ENCODE data around the gene PSMC3IP. TPM values are rescaled to one million over a fixed set of nuclear protein-coding genes. Genes with fewer than 3 reads are reported as not detected.

PSMC3IP gene
- total RNA-seq, 1 experiment from 2014 or later = 37.4 TPM

DNA sequence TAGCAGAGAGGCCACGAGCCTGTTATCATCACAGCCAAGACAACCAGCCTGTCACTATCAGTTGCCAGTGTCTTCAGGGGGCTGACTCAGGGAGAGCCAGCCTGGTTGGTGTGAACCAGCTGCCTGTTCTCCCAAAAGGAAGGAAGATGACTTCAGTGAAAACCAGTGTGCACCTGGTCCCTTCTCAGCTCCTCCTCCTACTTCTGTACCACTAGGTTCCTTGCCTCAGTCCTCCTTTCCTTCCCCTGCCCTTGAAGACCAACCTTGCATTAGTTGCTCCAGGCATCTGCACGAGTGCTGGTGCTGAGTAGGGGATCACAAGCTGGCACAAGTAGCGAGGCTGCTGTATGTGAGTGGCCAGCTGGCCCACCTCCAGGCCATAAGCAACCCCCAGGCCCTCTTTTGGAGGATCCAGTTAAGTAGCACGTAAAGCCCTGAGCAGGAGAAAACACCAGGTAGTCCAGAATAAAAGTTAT is 40.5 kb upstream of the PSMC3IP start:
- Histone ChIP-seq H2BK12ac (ENCODE audit: insufficient read length, low read depth, low read length) (no peak overlapping the region), H3K14ac (ENCODE audit: insufficient read depth, low read length) (no peak overlapping the region), H2BK120ac (ENCODE audit: low read depth, low read length, poor library complexity, severe bottlenecking) (no peak overlapping the region), H3K27ac (ENCODE audit: insufficient read length, low read depth, low read length) (no peak overlapping the region), H2BK20ac (ENCODE audit: low read depth, low read length, poor library complexity, severe bottlenecking) (no peak overlapping the region), H3K79me1 (ENCODE audit: insufficient read depth, low read depth, low read length, poor library complexity, severe bottlenecking) (no peaks in the 10 kb centered on the region), H3K9ac (ENCODE audit: extremely low read depth, insufficient read length, low read length) (no peak overlapping the region), H4K5ac (ENCODE audit: insufficient read length, low read depth, low read length) (no peak overlapping the region), H3K4ac (ENCODE audit: low read depth, low read length) (no peak overlapping the region), H3K27me3 (ENCODE audit: insufficient read depth, low read length) (no peaks in the 10 kb centered on the region), H3K4me1 (ENCODE audit: insufficient read depth, low read length) (no peaks in the 10 kb centered on the region; the same call in 1 of the 2 replicates), H3K18ac (ENCODE audit: insufficient read length, low read depth, low read length) (no peak overlapping the region), H3K4me2 (ENCODE audit: insufficient read depth, insufficient read length, low read length) (no peak overlapping the region), H2AFZ (ENCODE audit: low read length) (no peak overlapping the region), H3K79me2 (ENCODE audit: insufficient read depth, low read length) (no peaks in the 10 kb centered on the region), H3K56ac (ENCODE audit: insufficient read length, low read depth, low read length) (no peak overlapping the region), H4K91ac (ENCODE audit: insufficient read length, low read depth, low read length) (no peak overlapping the region), H3K23me2 (ENCODE audit: insufficient read length, low read depth, low read length, poor library complexity, severe bottlenecking) (no peaks in the 10 kb centered on the region), H4K8ac (replicated peaks; ENCODE audit: insufficient read length, low read depth, low read length) (no peak overlapping the region), H3K23ac (ENCODE audit: insufficient read length, low read depth, low read length) (no peak overlapping the region), H3T11ph (ENCODE audit: low read length) (no peak overlapping the region), H2AK5ac (ENCODE audit: insufficient read length, low read length) (no peak overlapping the region), H2BK5ac (ENCODE audit: insufficient read length, low read length) (no peak overlapping the region), H2BK15ac (ENCODE audit: low read depth, low read length) (no peak overlapping the region), H4K20me1 (ENCODE audit: control insufficient read depth, insufficient read depth, insufficient read length) (no peaks in the 10 kb centered on the region), H3K9me3 (ENCODE audit: control insufficient read depth, low read depth, low read length) (no peaks in the 10 kb centered on the region)
- Mint-ChIP-seq H3K9me3 (no peaks in the 10 kb centered on the region), H3K27me3 (ENCODE audit: low read depth) (peaks cover 2% of the 10 kb centered on the region; the same call in 1 of the 2 replicates), H3K36me3 (ENCODE audit: insufficient read depth in 1 of 3, low read depth in 3 of 3) (peaks cover 22 to 31% (median 30%) of the 10 kb centered on the region in 3 experiments), H3K4me3 (no peak overlapping the region), H3K4me1 (peaks cover 12 to 15% of the 10 kb centered on the region in 2 experiments), H3K27ac (peak overlapping the region in 1 of 3 experiments; percentile 91; a peak in 2 of 7 replicates)
- TF ChIP-seq, protein P1, sequence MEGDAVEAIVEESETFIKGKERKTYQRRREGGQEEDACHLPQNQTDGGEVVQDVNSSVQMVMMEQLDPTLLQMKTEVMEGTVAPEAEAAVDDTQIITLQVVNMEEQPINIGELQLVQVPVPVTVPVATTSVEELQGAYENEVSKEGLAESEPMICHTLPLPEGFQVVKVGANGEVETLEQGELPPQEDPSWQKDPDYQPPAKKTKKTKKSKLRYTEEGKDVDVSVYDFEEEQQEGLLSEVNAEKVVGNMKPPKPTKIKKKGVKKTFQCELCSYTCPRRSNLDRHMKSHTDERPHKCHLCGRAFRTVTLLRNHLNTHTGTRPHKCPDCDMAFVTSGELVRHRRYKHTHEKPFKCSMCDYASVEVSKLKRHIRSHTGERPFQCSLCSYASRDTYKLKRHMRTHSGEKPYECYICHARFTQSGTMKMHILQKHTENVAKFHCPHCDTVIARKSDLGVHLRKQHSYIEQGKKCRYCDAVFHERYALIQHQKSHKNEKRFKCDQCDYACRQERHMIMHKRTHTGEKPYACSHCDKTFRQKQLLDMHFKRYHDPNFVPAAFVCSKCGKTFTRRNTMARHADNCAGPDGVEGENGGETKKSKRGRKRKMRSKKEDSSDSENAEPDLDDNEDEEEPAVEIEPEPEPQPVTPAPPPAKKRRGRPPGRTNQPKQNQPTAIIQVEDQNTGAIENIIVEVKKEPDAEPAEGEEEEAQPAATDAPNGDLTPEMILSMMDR (conservative IDR thresholded peaks at IDR 0.05) = no peak
- no peak for DNase-seq
- no CpG with 5 or more reads among the region's 4 CpGs for WGBS (ENCODE audit: extremely low coverage, insufficient read length, low lambda C conversion rate)
